Measurements from ENCODE around the gene RAP1GDS1. TPM values are rescaled to one million over a fixed set of nuclear protein-coding genes. Genes with fewer than 3 reads are reported as not detected.

Gene RAP1GDS1
- total and polyA plus RNA-seq, 8 donors, result 6.6 to 24.9 (median 20.7) TPM

DNA sequence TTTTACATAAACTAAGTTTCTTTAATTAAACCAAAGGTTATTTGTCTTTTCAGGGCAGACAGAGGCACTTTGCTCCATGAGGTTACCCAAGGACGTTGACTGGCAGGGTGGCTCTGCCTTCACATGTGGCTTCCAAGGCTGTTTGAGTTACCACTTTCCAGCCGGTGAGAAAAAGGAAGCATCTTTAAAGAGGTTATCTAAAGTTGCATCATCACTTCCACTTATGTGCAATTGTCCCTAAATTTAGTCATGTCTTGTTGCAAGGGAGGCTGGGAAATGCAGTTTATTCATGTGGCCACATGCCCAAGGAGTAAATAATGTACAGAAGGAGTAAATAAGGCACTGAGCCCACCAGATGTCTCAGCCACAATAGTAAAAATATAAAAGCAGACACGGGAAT, 29.0 kb upstream of the RAP1GDS1 start:
- DNase-seq, result no peak
- Histone ChIP-seq H3K9me3 (no peaks in the 10 kb centered on the region), H3K27me3 (no peaks in the 10 kb centered on the region), H3K36me3 (no peaks in the 10 kb centered on the region), H3K27ac (no peak overlapping the region), H3K4me1 (no peaks in the 10 kb centered on the region), H3K4me3 (no peak overlapping the region)
- ATAC-seq, result no peak
- TF ChIP-seq, protein P1, sequence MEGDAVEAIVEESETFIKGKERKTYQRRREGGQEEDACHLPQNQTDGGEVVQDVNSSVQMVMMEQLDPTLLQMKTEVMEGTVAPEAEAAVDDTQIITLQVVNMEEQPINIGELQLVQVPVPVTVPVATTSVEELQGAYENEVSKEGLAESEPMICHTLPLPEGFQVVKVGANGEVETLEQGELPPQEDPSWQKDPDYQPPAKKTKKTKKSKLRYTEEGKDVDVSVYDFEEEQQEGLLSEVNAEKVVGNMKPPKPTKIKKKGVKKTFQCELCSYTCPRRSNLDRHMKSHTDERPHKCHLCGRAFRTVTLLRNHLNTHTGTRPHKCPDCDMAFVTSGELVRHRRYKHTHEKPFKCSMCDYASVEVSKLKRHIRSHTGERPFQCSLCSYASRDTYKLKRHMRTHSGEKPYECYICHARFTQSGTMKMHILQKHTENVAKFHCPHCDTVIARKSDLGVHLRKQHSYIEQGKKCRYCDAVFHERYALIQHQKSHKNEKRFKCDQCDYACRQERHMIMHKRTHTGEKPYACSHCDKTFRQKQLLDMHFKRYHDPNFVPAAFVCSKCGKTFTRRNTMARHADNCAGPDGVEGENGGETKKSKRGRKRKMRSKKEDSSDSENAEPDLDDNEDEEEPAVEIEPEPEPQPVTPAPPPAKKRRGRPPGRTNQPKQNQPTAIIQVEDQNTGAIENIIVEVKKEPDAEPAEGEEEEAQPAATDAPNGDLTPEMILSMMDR (IDR thresholded peaks at IDR 0.05), result no peak
- intact Hi-C loops (cut with DNase I), result no loop called here
- no peak for FAIRE-seq
- 42 to 58% methylated on average over 3 of the region's 3 CpGs for WGBS, 2 donors

DNA sequence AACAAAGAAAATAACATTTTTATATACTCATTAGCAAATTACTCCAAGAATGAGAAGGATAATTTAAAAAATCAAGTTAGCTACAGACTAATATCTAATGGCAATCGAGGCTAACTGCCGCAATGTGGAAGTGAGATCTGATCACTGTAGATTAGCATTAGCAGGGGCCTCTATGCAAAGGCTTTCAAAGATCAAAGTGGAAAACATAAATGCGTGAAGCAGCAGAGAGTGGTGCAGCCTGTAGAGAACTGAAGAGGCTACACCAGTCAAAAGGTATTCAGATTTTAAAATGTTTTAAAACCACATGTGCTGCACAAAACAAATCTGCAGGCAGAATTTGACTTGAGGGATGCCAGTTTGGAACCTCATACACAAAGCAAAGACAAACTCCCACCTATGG, 24.0 kb upstream of the RAP1GDS1 start:
- intact Hi-C loops (cut with DNase I), result no loop called here
- ATAC-seq, result no peak
- H3K36me3 ChIP-seq, result no peaks in the 10 kb centered on the region

DNA sequence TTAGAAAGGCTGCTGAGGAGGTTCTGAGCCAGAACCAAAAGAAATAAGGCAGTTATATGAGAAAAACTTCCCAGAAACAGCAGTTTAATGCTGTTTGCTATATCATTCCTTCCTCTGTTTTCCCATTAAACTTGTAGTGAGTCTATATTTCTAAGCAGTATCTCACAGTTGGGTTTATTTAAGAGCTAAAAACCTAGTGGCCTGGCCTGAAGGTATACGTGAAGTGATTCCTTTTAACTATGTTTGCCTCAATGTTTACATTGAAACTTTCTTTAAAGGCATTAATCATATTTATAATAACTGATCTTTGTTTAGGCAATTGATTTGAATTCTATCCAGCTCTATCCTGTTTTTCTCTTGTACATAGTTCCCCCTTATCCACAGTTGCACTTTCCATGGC, 19.1 kb upstream of the RAP1GDS1 start:
- FAIRE-seq (no peak), ATAC-seq (no peak), DNase-seq (no peak)
- H3K9me3 ChIP-seq, result no peaks in the 10 kb centered on the region
- TF ChIP-seq, protein P1 (IDR thresholded peaks at IDR 0.05), result no peak
- no peaks in the 10 kb centered on the region for H3K36me3 ChIP-seq
- no peaks in the 10 kb centered on the region for H3K4me1 ChIP-seq
- no peaks in the 10 kb centered on the region for H3K27me3 ChIP-seq
- WGBS, 2 donors, result 62 to 66% methylated on average over 1 of the region's 1 CpG
- no peak overlapping the region for H3K4me3 ChIP-seq
- no peak overlapping the region for H3K27ac ChIP-seq
- intact Hi-C loops (cut with DNase I), result no loop called here

More for the DNA sequence above, 24.0 kb upstream of the RAP1GDS1 start:
- H3K27me3 ChIP-seq, result no peaks in the 10 kb centered on the region
- 85 to 91% methylated on average over 3 of the region's 3 CpGs for WGBS, 2 donors
- no peak overlapping the region for H3K27ac ChIP-seq
- TF ChIP-seq, protein P1 (IDR thresholded peaks at IDR 0.05), result no peak
- no peak overlapping the region for H3K4me3 ChIP-seq
- H3K4me1 ChIP-seq, result no peaks in the 10 kb centered on the region
- DNase-seq (no peak), FAIRE-seq (no peak)
- H3K9me3 ChIP-seq, result no peaks in the 10 kb centered on the region

DNA sequence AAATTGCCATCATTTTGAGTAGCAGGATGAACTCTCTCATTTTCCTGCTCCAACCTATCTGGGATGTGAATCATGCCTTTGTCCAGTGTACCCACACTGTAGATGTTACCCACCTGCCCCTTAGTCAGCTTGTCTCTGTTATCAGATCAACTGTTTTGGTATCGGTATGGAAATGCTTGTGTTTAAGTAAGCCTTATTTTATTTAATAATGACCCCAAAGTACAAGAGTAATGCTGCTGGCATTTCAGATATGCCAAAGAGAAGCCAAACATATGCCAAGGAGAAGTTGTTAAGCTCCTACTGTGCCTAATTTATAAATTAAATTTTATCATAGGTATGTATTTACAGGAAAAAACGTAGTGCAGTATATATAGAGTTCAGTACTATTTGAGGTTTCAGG, 18.6 kb upstream of the RAP1GDS1 start:
- H3K4me1 ChIP-seq, result no peaks in the 10 kb centered on the region
- no peaks in the 10 kb centered on the region for H3K36me3 ChIP-seq
- intact Hi-C loops (cut with DNase I), result no loop called here
- DNase-seq (no peak), ATAC-seq (no peak), FAIRE-seq (no peak)
- no peak overlapping the region for H3K27ac ChIP-seq
- no peaks in the 10 kb centered on the region for H3K27me3 ChIP-seq
- no peaks in the 10 kb centered on the region for H3K9me3 ChIP-seq
- TF ChIP-seq, protein P1 (IDR thresholded peaks at IDR 0.05), result no peak
- H3K4me3 ChIP-seq, result no peak overlapping the region
- 54 to 58% methylated on average over 2 of the region's 2 CpGs for WGBS, 2 donors

DNA sequence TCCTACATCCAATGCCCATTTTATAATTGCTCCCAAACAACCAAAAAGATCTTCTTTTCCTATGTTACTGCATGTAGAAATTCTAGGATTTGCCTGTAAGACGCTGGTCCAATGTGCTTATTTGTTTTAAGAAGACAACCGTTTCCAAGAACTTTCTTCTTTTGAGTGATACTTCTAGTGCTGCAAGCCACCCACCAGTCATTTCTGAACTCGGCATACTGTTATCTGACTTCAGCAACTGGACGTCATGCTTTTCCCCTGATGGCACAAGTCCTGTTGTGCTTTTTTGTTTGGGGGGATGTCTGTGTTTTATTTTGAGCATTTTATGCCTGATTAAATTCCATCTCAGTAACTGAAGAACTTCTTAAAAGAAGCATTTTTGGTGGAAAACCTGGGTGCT, 16.0 kb upstream of the RAP1GDS1 start:
- H3K36me3 ChIP-seq, result no peaks in the 10 kb centered on the region
- H3K4me1 ChIP-seq, result no peaks in the 10 kb centered on the region
- no peaks in the 10 kb centered on the region for H3K27me3 ChIP-seq
- intact Hi-C loops (cut with DNase I), result no loop called here
- no peaks in the 10 kb centered on the region for H3K9me3 ChIP-seq
- TF ChIP-seq, protein P1 (IDR thresholded peaks at IDR 0.05), result no peak
- ATAC-seq (no peak), FAIRE-seq (no peak), DNase-seq (no peak)
- no peak overlapping the region for H3K4me3 ChIP-seq
- no peak overlapping the region for H3K27ac ChIP-seq
- 74 to 85% methylated on average over 4 of the region's 4 CpGs for WGBS, 2 donors

Data from pancreas (tissue), 10 donors.